Erythroblast (primary cell): Measurements from ENCODE around the gene NPLOC4.
"Not testable (repeated sequence)": the region's sequence is repeated elsewhere in the genome, so short reads cannot be mapped to it uniquely, and the experiment has no call there.

ENCODE experiments used
- GATA1 ChIP-seq: IDR thresholded peaks from 2 replicates; pipeline ENCODE4 v1.6.1; 2011; ENCODE audit warnings: low read depth, mild to moderate bottlenecking, control low read depth, low read length, moderate library complexity
- POLR2A ChIP-seq: IDR thresholded peaks from 2 replicates; pipeline ENCODE4 v1.6.1; 2011; ENCODE audit warnings: mild to moderate bottlenecking, low read length

DNA sequence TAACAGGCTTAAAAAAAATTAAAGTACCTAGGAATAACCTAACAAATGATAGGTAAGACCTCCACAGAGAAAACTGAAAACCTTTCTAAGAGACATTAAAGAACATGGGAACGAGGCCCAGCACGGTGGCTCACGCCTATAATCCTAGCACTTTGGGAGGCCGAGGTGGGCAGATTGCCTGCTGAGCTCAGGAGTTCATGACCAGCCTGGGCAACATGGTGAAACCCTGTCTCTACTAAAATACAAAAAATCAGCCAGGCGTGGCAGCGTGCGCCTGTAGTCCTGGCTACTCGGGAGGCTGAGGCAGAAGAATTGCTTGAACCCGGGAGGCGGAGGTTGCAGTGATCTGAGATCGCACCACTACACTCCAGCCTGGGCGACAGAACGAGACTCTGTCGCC, 52.1 kb downstream of the NPLOC4 start:
- TF ChIP-seq POLR2A, GATA1: not testable (repeated sequence)
